ENCODE measurements around the gene DDX20. TPM values are rescaled to one million over a fixed set of nuclear protein-coding genes. Genes with fewer than 3 reads are reported as not detected.

The DDX20 gene
- total RNA-seq, 1 experiment from 2014 or later: 12.8 TPM

DNA sequence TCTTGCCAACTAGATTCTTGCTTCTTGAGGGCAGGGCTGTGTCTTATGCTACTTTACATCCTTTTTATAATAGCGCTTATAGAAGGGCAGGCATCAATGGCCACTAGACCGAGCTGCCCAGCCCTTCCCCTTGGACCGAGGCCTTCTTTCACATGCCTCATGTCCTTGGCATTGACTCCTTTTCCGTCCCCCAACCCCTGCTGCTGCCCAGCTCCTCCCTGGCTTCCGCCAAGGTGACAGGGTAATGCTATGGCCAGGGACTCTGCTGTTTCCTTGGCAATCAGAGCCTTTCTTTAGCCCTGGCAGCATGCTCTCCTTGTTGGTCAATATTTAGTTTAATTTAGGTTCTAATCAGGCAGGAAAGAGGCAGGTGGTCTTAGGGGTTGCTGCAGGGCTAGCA, 48.2 kb downstream of the DDX20 start:
- no peak for DNase-seq (ENCODE audit: low read depth)
- in situ Hi-C loops (cut with HindIII; ENCODE audit: low pct_unique_long_range_greater_than_20kb, low sequenced_read_pairs): no loop called here

DNA sequence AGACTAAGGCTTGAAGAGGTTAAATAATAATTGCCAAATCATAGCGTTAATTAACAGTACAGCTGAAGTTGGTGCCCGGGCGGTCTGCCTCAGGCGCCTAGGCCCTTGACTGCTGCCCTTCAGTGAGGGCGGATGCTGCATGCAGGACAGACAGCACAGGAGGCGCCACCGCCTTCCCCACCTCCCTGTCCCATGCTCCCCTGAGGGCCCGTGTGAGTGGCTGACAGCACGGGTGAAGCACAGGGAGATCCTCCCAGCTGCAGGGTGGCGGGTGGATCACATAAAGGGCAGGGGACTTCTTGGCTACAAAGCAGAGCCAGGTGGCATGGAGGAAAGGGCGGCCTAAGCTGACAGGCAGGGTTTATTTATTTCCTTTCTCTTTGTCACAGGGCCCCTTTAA, 49.1 kb downstream of the DDX20 start:
- in situ Hi-C loops (cut with HindIII; ENCODE audit: low pct_unique_long_range_greater_than_20kb, low sequenced_read_pairs): no loop called here
- no peak for DNase-seq (ENCODE audit: low read depth)

DNA sequence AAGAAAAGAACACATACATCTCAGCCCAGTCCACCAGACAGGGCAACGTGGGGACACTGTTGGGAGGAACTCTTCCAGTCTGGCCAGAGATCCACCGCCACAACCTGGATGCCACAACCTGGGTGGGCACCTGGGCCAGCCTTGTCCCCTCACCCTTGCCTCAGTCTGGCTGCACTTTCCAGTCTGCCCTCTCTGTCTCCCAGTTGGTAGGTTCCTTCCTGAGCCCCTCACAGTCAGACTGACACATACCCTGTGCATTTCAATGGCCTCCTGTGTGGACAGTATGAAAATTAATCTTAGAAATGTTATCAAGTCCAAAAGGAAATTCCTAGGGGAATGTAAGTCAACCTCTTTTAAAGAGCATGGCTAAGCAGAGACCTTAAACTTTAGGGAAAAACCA, 49.5 kb downstream of the DDX20 start:
- in situ Hi-C loops (cut with HindIII; ENCODE audit: low pct_unique_long_range_greater_than_20kb, low sequenced_read_pairs): no loop called here
- no peak for DNase-seq (ENCODE audit: low read depth)

DNA sequence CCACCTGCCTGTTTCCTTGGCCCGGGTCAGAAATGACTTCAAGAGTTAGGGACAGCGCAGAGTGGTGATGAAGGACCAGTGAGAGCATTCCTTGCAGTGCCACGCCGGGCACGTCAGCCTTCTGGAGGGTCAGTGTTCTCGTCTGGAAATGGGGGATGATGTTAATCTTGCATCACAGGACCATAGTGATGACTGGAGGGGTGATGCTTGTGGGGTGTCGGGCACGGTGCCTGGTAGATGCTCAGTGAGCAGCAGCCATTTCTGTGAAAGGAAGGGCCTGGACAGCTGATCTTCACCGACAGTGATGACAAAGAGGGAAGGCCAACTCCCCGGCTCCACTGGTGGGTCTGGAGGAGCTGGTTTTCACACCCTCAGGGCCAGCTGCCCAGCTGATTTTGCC, 56.2 kb downstream of the DDX20 start:
- in situ Hi-C loops (cut with HindIII; ENCODE audit: low pct_unique_long_range_greater_than_20kb, low sequenced_read_pairs): no loop called here
- no peak for DNase-seq (ENCODE audit: low read depth)

DNA sequence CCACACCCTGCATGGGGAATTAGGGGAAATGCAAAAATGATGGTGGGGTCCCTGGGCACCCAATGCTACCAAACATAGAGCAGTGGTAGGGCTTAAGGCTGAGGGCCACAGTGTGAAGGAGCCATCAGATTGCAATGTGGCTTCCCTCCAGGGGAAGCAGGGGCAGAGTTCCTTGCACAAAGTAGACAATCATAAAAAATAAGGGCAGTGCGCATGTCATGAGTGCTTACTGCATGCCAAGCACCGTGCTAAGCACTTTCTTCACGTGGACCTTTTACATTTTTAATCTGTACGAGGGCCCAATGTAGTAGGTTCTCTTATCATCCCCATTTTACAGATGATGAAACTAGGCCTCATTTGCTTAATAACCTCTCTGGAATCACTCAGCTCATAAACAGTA, 56.6 kb downstream of the DDX20 start:
- no peak for DNase-seq (ENCODE audit: low read depth)
- in situ Hi-C loops (cut with HindIII; ENCODE audit: low pct_unique_long_range_greater_than_20kb, low sequenced_read_pairs): no loop called here

DNA sequence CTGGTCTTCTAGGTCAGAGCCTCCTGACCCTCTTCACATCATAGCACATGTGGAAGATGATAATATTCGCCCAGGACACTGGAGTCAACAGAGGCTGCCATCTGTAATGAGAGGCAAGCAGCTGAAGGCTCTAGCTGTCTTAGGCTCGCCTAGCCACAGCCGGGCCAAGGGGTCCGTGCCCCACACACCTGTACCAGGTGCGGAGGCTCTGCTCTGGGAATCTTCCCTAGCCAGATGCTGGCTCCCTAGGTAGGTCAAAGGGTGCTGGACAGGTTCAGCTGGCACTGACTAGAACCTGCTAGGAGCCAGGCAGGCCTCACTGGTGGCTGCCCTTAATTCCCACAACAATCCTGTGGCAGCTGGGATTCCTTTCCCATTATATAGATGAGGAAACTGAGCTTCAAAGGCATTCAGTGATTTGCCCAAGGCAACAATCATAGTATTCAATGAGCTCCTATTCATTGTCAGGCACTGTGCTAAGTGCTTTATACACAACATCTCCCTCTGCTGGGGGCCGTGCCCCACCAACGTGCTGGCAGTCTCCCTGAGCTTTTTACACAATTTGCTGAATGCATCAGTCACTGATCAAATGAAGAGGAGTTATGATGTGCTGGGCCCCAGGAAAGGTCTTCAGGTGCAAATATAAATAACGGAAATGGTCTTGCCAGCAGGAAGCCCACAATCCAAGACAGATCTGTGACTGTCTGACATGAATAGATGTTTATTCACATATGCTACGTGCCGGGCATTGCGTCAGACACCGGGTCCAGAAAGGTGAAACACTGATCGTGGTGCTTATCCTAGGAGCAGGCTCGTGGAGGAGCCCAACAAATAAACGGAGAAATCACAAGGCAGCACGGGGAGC, 58.0 kb downstream of the DDX20 start:
- in situ Hi-C loops (cut with HindIII; ENCODE audit: low pct_unique_long_range_greater_than_20kb, low sequenced_read_pairs): no loop called here
- no peak for DNase-seq (ENCODE audit: low read depth)

DNA sequence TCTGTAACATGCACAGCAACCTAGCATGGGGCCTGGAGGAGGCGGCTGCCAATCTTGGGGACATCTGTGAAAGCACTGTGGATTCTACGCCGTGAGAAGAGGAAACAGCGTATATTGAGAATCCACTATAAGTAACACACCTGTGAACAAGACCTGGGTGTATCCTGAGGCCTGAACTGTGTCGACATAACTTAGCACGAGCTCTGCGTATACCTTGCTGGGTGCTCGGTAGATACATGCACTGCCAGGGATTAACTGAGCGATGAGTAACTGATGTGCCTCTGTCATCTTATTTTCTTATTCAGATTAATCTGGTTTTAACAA, 58.6 kb downstream of the DDX20 start:
- in situ Hi-C loops (cut with HindIII; ENCODE audit: low pct_unique_long_range_greater_than_20kb, low sequenced_read_pairs): no loop called here

DNA sequence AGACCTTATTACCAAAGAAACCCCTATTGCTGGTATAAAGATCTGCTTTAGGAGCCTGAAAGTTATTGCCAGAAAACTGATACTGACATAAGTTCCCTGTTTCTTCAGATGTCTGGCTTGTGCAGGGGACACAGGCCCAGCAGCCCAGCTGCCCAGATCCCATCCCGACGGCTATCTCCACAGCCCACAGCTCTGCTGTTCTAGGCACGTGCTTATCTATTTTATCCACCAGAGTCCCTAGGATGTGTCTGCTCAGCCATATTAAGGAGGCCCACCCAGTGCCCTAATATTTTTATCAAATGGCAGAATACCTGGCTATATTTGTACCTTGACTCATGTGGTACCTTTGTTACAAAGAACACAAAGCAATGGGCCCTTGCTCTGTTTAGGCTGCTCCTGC, 58.9 kb downstream of the DDX20 start:
- in situ Hi-C loops (cut with HindIII; ENCODE audit: low pct_unique_long_range_greater_than_20kb, low sequenced_read_pairs): no loop called here
- DNase-seq (ENCODE audit: low read depth): no peak

More for the DNA sequence above, 58.6 kb downstream of the DDX20 start:
- no peak for DNase-seq (ENCODE audit: low read depth)

Other genes starting within 250 kb of the DDX20 start
- gene RAP1A, start 136.1 kb upstream of the DDX20 start, total RNA-seq (2014; rRNA removed; shearing (Covaris generic); ENCODE audit: low replicate concordance): 12.1 and 15.3 TPM in 2 replicates
- gene INKA2, start 16.5 kb upstream of the DDX20 start, total RNA-seq (2014; rRNA removed; shearing (Covaris generic); ENCODE audit: low replicate concordance): 0.75 TPM in 1 of 2 replicates, not detected in the other
- not detected in 2 replicates for gene KCND3, start 233.8 kb downstream of the DDX20 start, total RNA-seq (2014; rRNA removed; shearing (Covaris generic); ENCODE audit: low replicate concordance)